HG02938 (cell line): ENCODE results near the gene CHRNA4.
"Not testable (repeated sequence)": the region's sequence is repeated elsewhere in the genome, so short reads cannot be mapped to it uniquely, and the experiment has no call there.

ENCODE experiments used
- ATAC-seq: cut with Tn5 transposase; IDR thresholded peaks from one replicate; pipeline ENCODE4 v1.9.1; 2021; ENCODE audit warnings: mild to moderate bottlenecking, moderate library complexity; ENCODE audit not compliant: unreplicated experiment

Gene CHRNA4

DNA sequence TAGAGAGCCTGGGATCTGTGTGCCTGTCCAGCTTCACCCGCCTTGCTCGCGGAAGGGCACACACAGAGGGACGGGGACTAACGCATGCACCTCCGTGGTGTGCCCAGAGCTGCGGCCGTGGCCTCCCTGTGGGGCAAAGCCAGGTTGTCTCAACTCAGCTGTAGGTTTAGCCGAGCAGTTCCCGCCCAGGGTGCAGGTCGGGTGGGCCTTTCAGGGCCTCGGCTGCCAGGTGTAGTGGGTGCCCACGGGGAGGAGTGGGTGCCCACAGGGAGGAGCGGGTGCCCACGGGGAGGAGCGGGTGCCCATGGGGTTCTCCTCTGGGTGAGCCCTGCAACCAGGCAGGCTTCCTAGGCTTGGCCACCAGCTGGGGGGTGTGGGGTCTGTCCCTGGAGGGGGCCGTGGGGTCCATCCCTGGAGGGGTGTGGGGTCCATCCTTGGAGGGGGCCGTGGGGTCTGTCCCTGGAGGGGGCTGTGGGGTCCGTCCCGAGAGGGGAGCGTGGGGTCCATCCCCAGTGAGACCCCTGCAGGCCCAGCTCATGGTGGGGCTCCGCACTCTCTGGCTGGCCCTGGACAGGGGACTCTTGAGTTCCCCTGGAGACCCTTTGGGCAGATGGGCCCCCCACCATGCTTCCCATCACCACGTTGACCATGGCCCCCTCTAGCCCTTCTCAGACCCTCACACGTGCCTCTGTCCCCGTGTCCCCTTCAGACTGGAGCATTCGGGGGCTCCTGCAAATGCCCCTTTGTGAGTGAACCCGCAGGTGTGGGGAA lies 37.8 kb upstream of the CHRNA4 start:
- ATAC-seq, result no peak

DNA sequence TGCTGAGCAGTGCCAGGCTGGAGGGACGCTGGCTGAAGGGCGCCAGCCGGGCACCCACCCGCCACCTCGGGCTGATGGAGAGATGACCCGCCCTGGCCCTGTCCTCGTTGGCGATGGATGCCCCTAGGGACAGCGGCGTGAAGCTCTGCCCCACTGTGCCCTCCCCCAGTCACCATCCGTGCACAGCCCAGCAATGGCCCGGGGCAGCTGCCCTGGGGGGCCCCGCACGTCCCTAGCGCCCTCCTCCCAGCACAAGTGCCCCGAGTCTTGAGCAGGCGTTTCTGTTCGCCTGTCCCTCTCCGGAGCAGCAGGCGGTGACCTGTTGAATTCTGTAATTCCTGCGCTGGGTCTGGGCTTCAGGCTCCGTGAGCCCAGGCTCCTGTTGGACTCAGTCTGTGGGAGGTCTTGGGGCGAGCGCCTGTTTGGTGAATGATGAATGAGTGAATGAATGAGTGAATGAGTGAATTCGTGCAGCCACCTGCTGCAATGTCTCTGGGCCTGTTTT lies 36.8 kb upstream of the CHRNA4 start:
- no peak for ATAC-seq

DNA sequence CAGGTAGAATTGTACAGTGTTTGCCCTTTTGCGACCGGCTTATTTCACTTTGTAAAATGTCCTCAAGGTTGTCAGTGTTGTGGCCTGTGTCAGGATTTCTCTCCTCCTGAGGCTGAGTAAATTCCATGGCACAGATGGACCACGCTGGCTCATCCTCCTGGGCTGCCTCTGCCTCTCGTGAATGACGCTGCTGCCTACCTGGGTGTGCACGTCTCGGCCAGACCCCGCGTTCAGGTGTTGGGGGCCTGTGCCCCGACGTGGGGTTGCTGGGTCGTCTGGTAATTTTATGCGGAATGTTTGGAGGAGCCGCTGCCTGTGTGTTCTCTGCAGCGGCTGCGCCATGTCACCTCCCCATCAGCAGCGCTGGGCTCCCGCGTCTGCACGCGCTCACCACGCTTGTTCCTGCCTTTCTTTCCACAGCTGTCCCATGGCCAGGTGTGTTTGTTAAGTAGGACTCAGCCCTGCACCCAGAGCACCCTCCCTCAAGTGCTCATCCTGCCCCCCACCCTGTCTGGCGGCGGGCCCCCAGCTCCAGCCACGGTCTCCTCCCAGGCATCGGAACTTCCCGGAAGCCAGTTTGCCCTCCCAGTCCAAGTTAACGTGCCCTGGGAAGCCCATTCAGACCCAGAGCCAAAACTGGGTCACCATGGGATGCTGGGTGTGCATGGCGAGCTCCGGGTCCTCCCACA lies 36.1 kb upstream of the CHRNA4 start:
- no peak for ATAC-seq

DNA sequence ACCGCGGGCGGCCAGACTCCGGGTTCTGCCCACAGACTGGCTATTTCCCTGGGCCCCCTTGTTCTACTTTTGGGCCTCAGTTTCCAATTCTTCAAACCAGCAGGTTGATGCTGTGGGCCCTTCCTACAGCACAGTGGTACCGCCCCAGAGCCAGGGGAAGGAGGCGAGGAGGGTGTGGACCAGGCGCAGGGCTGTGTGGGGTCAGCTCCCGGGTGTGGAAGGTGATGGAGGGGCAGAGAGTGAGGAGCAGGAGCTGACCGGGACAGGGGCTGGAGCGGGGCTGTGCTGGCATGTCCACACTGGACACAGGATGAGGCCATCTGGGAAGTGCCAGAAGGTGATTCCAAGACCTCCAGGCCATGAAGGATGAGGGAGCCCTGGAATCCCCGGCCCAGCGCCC lies 35.2 kb upstream of the CHRNA4 start:
- ATAC-seq, result no peak

DNA sequence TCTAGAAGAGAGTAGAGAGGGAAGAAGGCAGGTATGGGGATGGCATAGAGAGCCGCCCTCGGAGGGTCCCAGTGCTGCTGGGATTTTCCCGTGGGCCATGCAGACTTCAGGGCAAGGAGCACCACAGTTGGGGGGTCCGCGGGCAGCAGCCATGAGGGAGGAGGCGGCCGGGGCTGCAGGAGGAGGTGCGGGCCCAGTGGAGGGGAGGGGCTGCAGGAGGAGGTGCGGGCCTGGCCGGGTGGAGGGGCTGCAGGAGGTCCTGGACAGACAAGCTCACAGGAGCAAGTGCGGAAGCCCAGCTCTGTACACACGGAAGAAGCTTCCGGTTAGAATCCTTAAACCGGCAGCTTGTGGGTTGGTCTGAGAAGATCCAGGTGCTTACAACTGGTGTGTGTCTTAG lies 34.6 kb upstream of the CHRNA4 start:
- no peak for ATAC-seq

DNA sequence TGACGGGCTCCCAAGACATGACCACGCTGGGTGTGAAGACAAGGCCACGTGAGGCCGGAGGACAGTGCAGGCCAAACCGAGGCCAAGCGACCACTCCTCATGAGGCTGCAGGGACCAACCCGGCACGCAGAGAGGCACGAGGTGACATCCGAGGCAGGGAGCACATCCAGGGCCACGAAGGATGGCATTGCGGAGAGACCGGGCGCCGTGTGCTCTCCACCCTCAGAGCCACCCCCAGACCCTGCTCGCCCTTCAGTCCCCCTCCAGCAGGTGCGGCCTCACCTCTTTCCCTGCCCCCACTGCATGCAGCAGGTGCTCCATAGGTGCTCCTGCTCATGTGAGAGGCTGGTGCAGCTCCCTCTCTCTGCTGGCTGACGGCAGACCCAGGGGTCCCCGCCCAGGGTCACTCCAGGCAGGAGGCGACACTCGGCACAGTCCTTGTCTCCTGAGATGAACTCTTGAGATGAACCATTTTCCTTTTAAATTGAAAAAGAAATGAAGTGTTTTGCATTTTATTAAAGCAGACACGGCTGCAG lies 33.8 kb upstream of the CHRNA4 start:
- no peak for ATAC-seq

DNA sequence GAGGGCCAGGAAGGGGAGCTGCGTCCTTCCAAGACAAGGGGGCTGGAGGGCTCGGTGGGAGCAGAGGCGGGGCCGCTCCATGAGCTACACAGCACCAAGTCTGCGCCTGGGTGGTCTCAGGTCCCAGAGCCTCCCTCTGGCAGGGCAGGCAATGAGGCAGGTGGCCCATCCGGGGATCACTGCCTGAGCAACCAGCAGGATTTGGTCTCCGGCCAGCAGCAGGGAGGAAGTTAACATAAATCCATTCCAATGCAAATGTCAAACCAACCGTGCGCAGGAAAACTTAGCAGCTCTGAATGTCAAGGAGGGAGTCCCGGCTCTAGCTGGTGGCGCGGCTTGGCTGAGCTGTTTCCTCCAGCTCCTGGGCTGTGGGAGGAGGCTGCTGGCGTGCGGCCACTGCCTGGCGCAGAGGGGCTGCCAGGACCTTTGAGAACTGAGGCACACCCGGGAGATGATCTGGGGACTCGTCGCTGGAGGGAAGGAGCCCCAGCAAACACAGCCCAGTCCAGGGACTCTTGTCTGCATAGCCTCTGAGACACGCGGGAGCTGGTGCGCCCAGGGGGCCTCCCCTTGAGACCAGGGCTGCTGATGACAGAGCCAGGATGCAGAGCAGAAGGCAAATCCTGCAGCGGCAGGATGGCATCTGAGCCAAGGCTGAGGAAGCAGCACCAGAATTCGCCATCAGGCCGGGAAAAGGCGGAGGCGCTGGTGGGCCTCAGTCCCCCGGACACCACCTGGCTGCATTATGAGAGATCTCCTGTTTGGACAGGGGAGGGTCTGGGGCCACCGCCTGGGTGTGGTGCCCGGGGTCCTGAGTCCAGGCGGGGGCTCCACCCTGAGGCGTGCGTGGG lies 33.1 kb upstream of the CHRNA4 start:
- no peak for ATAC-seq

DNA sequence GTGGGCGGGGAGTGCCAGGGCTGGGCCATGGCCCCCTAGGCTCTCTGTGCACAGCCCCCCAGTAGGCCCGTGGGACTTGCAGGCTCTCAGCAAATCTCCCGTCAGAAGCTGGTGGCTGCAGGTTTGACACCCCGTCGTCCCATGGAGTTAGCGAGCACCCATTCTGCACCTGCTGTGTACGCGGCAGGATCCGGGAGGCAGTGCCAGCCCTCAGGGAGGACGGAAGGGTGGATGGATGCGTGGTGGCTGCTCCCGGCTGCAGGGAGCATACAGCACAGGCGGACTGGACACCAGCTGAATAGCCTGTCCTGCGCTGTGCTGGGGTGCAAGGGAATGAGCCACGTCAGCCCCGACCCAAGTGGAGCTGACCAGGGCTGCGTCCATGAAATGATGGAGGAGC lies 32.4 kb upstream of the CHRNA4 start:
- ATAC-seq, result no peak

DNA sequence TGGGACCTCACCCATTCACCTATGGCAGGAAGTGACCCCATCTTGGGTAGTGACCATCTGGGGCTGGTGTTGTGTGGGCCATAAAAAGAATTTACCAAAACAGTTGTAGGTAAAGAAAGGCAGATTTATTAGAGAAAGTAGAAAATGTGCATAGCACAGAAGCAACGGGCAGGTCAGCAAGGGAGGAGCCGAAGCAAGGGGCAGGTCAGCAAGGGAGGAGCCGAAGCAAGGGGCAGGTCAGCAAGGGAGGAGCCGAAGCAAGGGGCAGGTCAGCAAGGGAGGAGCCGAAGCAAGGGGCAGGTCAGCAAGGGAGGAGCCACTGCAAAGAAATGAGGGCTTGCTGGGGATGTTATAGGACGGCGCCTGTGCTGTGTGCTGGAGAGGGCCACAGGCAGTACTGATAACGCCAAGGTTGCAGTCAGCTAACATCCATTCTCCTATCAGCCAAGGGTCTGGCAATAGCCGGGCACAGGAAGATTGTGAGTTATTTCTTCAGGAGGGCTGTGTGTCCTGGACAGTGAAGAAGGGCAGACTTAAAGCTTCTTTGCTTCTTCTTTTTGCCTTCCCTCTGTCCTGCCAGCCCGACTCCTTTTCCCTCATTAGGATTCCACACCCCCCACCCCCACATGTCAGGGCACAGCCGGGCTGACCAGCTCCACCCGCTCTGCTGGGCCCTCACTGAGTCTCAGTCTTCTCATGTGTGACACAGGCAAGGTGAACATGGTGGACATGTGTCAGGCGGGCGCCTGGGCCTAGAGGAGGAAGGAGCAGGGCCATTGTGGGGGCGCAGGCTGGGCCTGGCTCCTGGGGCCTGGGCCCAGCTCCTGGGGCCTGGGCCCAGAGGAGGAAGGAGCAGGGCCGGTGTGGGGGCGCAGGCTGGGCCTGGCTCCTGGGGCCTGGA lies 31.6 kb upstream of the CHRNA4 start:
- ATAC-seq, result no peak

DNA sequence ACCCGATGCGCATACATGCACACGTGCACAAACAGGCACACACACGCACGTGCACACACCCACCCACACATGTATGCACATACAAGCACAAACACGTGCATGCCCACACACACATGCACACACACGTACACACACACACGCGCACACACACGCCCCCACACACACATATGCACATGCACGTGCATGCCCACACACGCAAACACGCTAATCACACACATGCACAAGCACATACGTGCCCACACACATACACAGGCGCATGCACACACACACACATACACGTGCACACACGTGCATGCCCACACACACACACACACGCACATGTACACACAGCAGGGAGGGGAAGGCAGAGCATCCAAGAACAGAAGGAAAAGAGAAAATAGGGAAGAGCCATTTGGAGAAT lies 26.8 kb upstream of the CHRNA4 start:
- ATAC-seq, result no peak

DNA sequence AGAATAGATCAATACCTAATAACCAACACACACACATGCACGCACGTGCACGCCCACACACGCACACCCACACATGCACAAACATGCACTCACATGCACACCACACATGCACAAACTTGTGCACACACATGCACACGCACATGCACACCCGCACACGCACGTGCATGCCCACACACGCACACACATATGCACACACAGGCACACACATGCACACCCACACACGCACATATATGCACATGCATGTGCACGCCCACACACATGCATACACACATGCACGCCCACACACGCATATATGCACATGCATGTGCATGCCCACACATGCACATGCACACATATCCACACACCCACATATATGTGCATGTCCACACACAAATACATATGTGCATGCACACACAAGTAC lies 26.2 kb upstream of the CHRNA4 start:
- no peak for ATAC-seq

DNA sequence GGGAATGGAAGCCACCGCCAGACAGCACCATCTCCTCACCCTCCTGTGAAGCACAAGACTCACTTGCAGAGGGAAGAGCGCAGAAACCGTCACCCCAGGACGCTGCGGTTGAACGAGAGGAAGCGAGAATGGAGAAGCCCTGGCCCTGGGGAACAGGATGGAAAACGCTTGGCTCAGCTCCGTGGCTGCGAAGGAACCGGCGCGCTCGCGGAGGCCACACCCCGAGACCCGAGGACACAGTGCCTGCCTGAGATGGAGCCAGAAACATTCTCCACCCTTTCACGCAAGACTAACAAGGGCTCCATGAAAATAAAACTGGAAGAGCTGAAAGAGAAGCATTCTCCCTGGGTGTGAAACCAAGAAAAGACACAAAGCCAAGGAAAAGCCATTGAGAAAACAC lies 25.3 kb upstream of the CHRNA4 start:
- no peak for ATAC-seq

DNA sequence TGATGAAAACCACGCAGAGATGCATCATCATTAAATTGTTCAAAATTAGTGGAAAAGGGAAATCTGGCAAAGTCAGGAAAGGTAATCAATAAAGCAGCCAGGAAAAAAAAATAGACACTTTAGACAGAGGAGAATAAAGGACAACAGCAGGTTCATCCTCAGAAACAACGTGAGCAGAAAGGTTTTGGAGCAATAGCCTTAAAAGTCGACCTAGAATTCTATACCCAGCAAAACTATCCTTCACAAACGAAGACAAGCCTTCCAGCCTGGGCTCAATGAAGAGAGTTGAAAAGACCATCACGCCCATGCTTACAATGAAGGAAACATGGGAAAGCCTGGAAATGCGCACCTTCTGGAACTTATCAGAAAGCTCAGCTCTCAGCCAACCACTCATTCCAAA lies 24.7 kb upstream of the CHRNA4 start:
- no peak for ATAC-seq

DNA sequence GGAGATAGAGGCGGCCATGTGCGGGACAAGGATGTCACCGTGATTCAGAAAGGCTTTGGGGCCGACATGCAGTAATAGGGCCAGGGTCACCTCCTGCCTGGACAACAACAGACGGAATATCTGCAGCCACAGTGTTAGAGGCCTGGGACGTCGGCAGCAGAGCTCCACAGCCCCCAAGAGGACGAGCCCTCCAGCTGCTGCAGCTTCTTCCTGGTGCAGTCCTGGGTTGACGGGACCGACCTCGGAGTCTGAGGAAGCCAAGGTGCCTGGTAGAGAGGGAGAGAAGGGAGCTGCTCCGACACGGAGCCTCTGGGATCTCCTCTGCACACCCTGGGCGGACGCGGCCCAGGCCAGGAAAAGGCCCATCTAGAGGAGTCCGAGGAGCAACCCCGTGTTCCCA lies 23.2 kb upstream of the CHRNA4 start:
- ATAC-seq, result no peak

DNA sequence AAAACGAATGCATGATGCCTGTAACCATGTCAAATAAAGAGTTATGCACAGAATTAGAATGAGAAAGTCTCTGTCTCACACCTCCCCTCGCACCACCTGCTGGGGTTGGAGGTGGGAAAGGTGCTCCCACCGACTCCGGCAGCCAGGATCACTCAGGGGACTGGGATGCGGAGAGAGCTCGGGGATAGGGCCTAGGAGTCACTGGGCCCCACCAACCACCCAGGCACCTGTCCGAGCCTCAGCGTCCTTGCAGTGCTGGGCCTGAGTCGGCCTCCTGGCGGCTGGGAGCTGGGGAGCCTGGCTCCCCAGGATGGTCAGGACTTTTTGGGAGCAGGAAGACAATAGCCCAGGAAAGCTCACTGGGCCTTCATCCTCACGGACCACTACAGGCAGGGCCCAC lies 22.4 kb upstream of the CHRNA4 start:
- no peak for ATAC-seq

DNA sequence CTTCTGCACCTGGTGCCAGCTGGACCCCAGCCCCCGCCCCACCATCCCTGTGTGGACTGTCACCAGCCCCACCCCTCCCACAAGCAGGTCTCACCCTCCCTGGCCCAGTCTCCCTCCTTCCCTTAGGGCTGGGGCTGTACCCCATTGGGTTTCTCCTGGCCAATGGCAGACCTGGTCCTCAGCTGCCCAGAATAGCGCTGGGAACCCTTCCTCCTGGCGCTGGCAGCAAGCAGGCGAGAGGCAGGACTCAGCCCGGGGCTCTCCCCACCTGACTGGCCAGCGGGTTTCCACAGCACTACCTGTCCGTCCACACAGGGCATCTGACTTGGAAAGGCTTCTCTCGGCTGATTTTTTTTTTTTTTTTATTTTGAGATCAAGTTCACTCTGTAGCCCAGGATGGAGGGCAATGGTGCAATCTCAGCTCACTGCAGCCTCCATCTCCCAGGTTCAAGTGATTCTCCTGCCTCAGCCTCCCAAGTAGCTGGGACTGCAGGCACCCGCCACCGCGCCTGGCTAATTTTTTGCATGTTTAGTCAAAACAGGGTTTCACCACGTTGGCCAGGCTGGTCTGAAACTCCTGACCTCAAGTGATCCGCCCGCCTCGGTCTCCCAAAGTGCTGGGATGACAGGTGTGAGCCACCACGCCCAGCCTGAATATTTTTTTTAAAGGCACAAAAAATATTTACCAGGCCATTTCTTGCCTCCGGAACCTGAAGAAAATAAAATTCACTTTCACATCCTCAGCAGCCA lies 21.6 kb upstream of the CHRNA4 start:
- ATAC-seq, result no peak

DNA sequence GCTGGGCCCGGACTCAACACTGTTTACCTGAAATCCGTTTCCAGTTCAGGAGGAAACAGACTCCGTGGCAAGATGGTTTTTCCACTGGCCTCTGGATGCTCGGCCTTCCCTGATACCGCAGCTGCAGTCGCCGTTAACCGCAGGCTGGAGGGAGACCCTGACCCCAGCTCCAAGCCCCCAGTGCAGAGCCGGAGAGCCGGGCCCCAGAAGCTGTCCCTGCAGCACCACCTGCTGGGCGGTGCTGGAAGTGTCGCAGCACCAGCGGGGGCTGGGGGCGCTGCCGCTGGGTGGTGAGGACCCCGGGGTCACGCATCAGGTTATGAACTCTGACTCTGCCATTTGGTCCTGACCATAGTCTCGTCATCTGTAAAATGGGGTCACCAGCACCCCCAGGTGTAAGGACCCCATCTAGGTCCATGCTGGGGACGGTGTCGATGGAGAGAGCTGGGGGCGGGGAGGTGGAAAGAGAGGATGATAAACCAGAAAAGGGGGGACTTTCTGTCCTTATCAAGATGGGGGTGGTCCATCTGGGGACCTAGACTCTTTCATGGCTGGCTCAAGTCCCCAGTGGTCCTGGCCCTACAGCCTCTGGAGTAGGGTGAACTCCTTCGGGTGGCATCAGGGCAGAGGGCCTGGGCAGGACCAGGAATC lies 20.8 kb upstream of the CHRNA4 start:
- ATAC-seq, result no peak

DNA sequence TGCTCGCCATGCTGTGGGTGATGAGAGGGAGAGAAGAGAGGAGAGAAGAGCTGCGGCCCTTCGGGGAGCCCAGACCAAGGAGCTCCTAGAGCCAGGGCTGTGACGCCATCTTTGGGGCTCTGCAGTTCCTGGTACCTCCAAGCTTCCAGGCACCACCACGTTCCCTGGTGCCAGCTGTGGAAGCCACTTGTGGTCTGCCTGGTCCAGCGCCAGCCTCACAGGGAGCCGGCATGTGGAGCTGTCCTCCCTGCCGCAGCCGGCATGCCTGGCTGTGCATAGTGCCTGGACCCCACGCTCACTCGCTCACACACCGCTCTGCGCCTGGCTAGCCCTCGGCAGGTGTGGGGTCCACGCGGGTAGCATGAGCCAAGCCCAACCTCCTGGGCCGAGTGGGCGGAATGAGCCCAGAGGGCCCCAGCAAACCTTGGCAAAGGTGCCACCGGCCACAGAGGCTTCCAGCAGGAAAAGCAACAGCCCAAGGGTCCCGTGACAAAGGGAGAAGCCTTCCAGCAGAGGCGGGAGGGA lies 19.3 kb upstream of the CHRNA4 start:
- no peak for ATAC-seq

DNA sequence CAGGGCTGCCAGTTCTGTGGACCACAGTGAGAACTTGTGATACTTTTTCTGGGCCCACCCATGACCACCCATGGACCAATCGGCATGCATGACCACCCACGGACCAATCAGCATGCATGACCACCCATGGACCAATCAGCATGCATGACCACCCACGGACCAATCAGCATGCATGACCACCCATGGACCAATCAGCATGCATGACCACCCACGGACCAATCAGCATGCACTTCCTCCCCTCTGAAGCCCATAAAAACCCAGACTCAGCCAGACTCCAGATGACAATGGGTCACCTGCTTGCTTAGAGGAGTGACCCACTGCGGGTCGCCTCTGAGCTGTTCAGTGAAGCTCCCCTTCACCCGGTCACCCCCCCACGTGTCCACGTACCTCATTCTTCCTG lies 18.7 kb upstream of the CHRNA4 start:
- ATAC-seq, result not testable (repeated sequence)
